Spleen (tissue), 11 donors: ENCODE data around the gene TCP10L. TPM values are rescaled to one million over a fixed set of nuclear protein-coding genes. Genes with fewer than 3 reads are reported as not detected.
"Not testable (repeated sequence)": the region's sequence is repeated elsewhere in the genome, so short reads cannot be mapped to it uniquely, and the experiment has no call there.

Experiments
- DNase-seq: peaks from one replicate; pipeline ENCODE4 v3.0.0-alpha.2; 2020
- H3K27ac ChIP-seq, 8 donors: fragments of 200-600 bp; sonication (generic) in 7 of 8; 1 replicate in 4 of 8; 2 replicates in 4 of 8; pipeline versions ENCODE4 v1.5.0 to v1.8.0; 2016 to 2021; ENCODE audit warnings: inconsistent platforms in 4 of 8, mild to moderate bottlenecking in 4 of 8, moderate library complexity in 1 of 8
- H3K27me3 ChIP-seq, 7 donors: fragments of 200-600 bp; sonication (generic) in 6 of 7; replicated peaks in 1 of 7; 1 replicate in 4 of 7; 2 replicates in 3 of 7; pipeline versions ENCODE4 v1.5.0 to v1.8.0; 2016 to 2021; ENCODE audit warnings: inconsistent platforms in 3 of 7, mild to moderate bottlenecking in 1 of 7
- H3K36me3 ChIP-seq, 6 donors: fragments of 200-600 bp; sonication (generic) in 5 of 6; 1 replicate in 4 of 6; 2 replicates in 2 of 6; pipeline versions ENCODE4 v1.5.0 to v1.8.0; 2016 to 2021; ENCODE audit warnings: inconsistent platforms in 2 of 6
- H3K4me1 ChIP-seq, 6 donors: fragments of 200-600 bp; sonication (generic) in 5 of 6; 1 replicate in 3 of 6; 2 replicates in 3 of 6; pipeline versions ENCODE4 v1.5.0 to v1.8.0; 2016 to 2021; ENCODE audit warnings: inconsistent platforms in 3 of 6
- H3K4me3 ChIP-seq, 8 donors: fragments of 200-600 bp; sonication (generic) in 7 of 8; 1 replicate in 4 of 8; 2 replicates in 4 of 8; pipeline versions ENCODE4 v1.5.0 to v1.8.0; 2016 to 2021; ENCODE audit warnings: inconsistent platforms in 4 of 8, mild to moderate bottlenecking in 4 of 8, moderate library complexity in 2 of 8
- H3K9me3 ChIP-seq, 8 donors: fragments of 200-600 bp; sonication (generic) in 7 of 8; 1 replicate in 4 of 8; 2 replicates in 4 of 8; pipeline versions ENCODE4 v1.5.0 to v1.8.0; 2016 to 2021; ENCODE audit warnings: inconsistent platforms in 4 of 8
- POLR2A ChIP-seq, 3 donors: fragments of 450-650 bp; IDR thresholded peaks; one replicate each; pipeline ENCODE4 v1.5.1; 2017; ENCODE audit warnings: antibody characterized with exemption in 3 of 3, mild to moderate bottlenecking in 1 of 3
- POLR2AphosphoS5 ChIP-seq, 3 donors: sonication (generic); formaldehyde crosslinking; IDR thresholded peaks; one replicate each; pipeline ENCODE4 v1.5.1; 2017; ENCODE audit warnings: antibody characterized with exemption in 3 of 3
- WGBS, 5 donors: extraction: QIAGEN DNeasy Blood & Tissue Kit in 3 of 5; methylation state at CpG; one replicate each; pipeline versions ENCODE4 v1.1.5 to v1.1.7; 2013 to 2018; 5-methylcytosine and 5-hydroxymethylcytosine counted together
- intact Hi-C: fragments of 100-400 bp; cut with DNase I; formaldehyde crosslinking; loops from one replicate; pipeline ENCODE4 v1.15.0; 2023; ENCODE audit warnings: low total_unique reads
- polyA plus RNA-seq, 3 donors: library from polyadenylated mRNA; stranded (reverse); fragments of 200-250 nt; gene quantifications; one replicate each; pipeline ENCODE4 v1.2.1, GENCODE V29; 2013
- total RNA-seq, 7 donors: library from RNA; depleted of rRNA in 3 of 7; stranded (reverse); fragments of >200 nt in 3 of 7; fragmentation: NEBNext Ultra II Directional in 4 of 7; extraction: Animal tissue kit (Norgen Biotek cat#: 25700) in 4 of 7; gene quantifications; one replicate each; pipeline versions ENCODE4 v1.1.0 to v1.2.1, GENCODE V29; 2016 to 2021
- TF ChIP-seq, protein P1 (sequence below), 11 experiments: fragments of 200-600 bp in 7 of 11; fragments of 450-650 bp in 4 of 11; sonication (generic) in 4 of 11; IDR thresholded peaks in 8 of 11; conservative IDR thresholded peaks in 3 of 11; 1 replicate in 7 of 11; 2 replicates in 4 of 11; pipeline versions ENCODE4 v1.4.0 to v1.8.0; 2016 to 2021; ENCODE audit warnings: antibody characterized with exemption in 11 of 11, inconsistent platforms in 4 of 11, mild to moderate bottlenecking in 1 of 11
- donor health status: healthy with polysubstance abuse.
- donor health status: DM: no; HTN: no; CAD: no; lungs with moderate emphysema.
- donor health status: DM: no; HTN: no; CAD: no.
- donor health status: Bipolar disorder and iron deficiency.
- donor health status: healthy.
- donor health status: DM: no; HTN: no; CAD: no.
- donor health status: DM: yes; HTN: yes; CAD: no.

Gene TCP10L
- total and polyA plus RNA-seq, 10 donors: 0.42 to 1.6 (median 0.64) TPM; not detected in 2

GRCh38 chr21:32612999-32613337 lies 27.6 kb upstream of the TCP10L start:
- intact Hi-C loops: no loop called here
- 4 to 10% (median 7%) methylated on average over 15 of the region's 15 CpGs for WGBS, 5 donors
- Histone ChIP-seq H3K27ac (peak overlapping the region; percentile 74 to 93 (median 84)), H3K4me3 (peak overlapping the region; percentile 87 to 100 (median 97)), H3K9me3 (no peaks in the 10 kb centered on the region), H3K27me3 (no peaks in the 10 kb centered on the region), H3K4me1 (peaks cover 0 to 37% (median 26%) of the 10 kb centered on the region in 6 donors), H3K36me3 (peaks cover 0 to 21% (median 10%) of the 10 kb centered on the region in 6 donors)
- no peak for TF ChIP-seq POLR2A (IDR thresholded peaks at IDR 0.05)
- TF ChIP-seq, protein P1, sequence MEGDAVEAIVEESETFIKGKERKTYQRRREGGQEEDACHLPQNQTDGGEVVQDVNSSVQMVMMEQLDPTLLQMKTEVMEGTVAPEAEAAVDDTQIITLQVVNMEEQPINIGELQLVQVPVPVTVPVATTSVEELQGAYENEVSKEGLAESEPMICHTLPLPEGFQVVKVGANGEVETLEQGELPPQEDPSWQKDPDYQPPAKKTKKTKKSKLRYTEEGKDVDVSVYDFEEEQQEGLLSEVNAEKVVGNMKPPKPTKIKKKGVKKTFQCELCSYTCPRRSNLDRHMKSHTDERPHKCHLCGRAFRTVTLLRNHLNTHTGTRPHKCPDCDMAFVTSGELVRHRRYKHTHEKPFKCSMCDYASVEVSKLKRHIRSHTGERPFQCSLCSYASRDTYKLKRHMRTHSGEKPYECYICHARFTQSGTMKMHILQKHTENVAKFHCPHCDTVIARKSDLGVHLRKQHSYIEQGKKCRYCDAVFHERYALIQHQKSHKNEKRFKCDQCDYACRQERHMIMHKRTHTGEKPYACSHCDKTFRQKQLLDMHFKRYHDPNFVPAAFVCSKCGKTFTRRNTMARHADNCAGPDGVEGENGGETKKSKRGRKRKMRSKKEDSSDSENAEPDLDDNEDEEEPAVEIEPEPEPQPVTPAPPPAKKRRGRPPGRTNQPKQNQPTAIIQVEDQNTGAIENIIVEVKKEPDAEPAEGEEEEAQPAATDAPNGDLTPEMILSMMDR (IDR thresholded peaks at IDR 0.05 in 8 of 11, conservative IDR thresholded peaks at IDR 0.05 in 3 of 11): no peak
- no peak for TF ChIP-seq POLR2AphosphoS5 (IDR thresholded peaks at IDR 0.05)
- DNase-seq: no peak

DNA sequence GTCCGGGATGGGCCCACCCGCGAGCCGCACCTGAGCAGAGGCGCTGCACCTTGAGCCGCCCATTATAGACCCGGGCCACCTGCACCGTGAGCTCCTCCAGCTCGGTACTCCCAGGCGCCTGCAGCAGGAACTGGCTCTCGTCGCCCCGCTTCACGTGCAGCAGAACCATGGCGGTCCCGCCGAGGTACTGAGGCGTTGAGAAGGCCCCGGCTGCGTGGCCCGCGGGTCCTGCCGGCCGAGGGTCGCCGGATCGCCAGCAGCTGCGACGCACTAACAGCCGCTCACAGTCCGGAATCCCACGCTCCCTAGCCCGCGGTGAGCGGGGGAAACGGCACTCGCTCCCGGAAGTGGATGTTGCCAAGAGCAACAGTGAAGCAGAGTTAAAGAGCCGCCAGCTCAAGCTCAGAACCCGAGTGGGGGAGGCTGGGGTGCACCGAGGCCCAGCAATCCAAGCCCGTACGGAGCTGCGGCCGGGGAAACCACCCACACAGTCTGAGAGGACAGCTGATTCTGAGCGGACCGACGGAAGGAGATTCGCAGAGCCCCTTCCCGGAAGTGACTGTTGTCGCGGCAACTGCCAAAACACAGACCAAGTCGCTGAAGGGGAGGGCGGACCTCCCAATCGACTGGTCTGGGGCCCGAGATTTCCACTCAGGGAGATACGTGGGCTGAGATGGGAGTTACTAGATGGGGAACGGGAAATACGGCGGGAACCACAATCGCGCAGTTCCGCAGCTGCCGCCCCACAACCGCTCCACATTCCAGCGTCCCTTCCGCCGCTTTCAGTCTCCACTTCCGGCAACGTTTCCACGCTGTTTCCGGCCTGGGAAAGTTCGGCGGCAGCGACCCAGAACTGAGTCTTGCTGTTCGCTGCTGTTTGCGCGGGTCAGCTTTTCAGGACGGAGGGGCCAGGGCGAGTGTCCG lies 27.0 kb upstream of the TCP10L start, which contains the start of gene CFAP298:
CFAP298 (minus strand) TSS at position 303 of the 924 bp plus-strand sequence; CDS start at position 169, 134 bp downstream.
- Histone ChIP-seq H3K27me3 (no peaks in the 10 kb centered on the region), H3K4me3 (peak within 1 kb of the TSS; percentile 87 to 100 (median 97)), H3K27ac (peak within 1 kb of the TSS; percentile 74 to 93 (median 84)), H3K9me3 (no peaks in the 10 kb centered on the region), H3K36me3 (peaks cover 0 to 27% (median 14%) of the 10 kb centered on the region in 6 donors), H3K4me1 (peaks cover 0 to 37% (median 26%) of the 10 kb centered on the region in 6 donors)
- WGBS, 5 donors: 0 to 1% (median 1%) methylated on average over 42 to 81 of the region's 81 CpGs
- intact Hi-C loops: no loop called here
- TF ChIP-seq POLR2A (IDR thresholded peaks at IDR 0.05): peak in 2 of 3 donors; percentile 10 to 41
- peak; percentile 72 to 84 (median 80) for TF ChIP-seq POLR2AphosphoS5 (IDR thresholded peaks at IDR 0.05)
- TF ChIP-seq, protein P1 (IDR thresholded peaks at IDR 0.05 in 8 of 11, conservative IDR thresholded peaks at IDR 0.05 in 3 of 11): no peak
- DNase-seq: peak; percentile 95

- 0 to 1% (median 0%) methylated on average over 28 of the region's 28 CpGs for WGBS, 5 donors
- peak overlapping the region; percentile 87 to 100 (median 97) for H3K4me3 ChIP-seq
- intact Hi-C loops: no loop called here
These were observed 26.2 kb upstream of the TCP10L start for GRCh38 chr21:32611471-32611997.

DNA sequence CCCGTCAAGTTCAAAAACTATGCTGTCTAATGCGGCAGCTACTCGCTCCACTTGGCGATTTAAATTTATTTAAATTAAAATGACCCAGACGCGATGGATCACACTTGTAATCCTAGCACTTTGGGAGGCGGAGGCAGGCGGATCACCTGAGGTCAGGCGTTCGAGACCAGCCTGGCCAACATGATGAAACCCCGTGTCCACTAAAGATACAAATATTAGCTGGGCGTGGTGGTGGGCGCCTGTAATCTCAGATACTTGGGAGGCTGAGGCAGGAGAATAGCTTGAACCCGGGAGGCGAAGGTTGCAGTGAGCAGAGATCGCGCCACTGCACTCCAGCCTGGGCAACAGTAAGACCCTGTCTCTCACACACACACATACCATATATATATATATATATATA lies 25.6 kb upstream of the TCP10L start:
- H3K9me3 ChIP-seq, H3K27ac ChIP-seq, DNase-seq, intact Hi-C loops, H3K27me3 ChIP-seq: not testable (repeated sequence)
- 81 to 86% (median 83%) methylated on average over 17 of the region's 17 CpGs for WGBS, 5 donors
- Histone ChIP-seq H3K4me3 (peak overlapping the region in 6 of 8 donors; percentile 87 to 100 (median 97)), H3K36me3 (peaks cover 0 to 41% (median 28%) of the 10 kb centered on the region in 6 donors), H3K4me1 (peaks cover 0 to 37% (median 26%) of the 10 kb centered on the region in 6 donors)

More at GRCh38 chr21:32611471-32611997, 26.2 kb upstream of the TCP10L start:
- TF ChIP-seq POLR2A (IDR thresholded peaks at IDR 0.05): no peak
- TF ChIP-seq, protein P1 (IDR thresholded peaks at IDR 0.05 in 8 of 11, conservative IDR thresholded peaks at IDR 0.05 in 3 of 11): no peak
- peak in 1 of 3 donors; percentile 19 for TF ChIP-seq POLR2AphosphoS5 (IDR thresholded peaks at IDR 0.05)
- Histone ChIP-seq H3K36me3 (peaks cover 0 to 35% (median 22%) of the 10 kb centered on the region in 6 donors), H3K4me1 (peaks cover 0 to 37% (median 26%) of the 10 kb centered on the region in 6 donors), H3K27me3 (no peaks in the 10 kb centered on the region), H3K27ac (peak overlapping the region; percentile 74 to 93 (median 84)), H3K9me3 (no peaks in the 10 kb centered on the region)
- DNase-seq: peak; percentile 81
